Stimulated activated CD8-positive, alpha-beta memory T cell treated with anti-CD3 and anti-CD28 coated beads, Interleukin-4, amount 100 ng/mL, for 24 hours (primary cell): ENCODE measurements around the gene VSIG2.
"Not testable (repeated sequence)": the region's sequence is repeated elsewhere in the genome, so short reads cannot be mapped to it uniquely, and the experiment has no call there.

Experiments used
- DNase-seq: peaks from one replicate; pipeline ENCODE4 v3.0.0-alpha.2; 2020; ENCODE audit warnings: low read depth

The VSIG2 gene

GRCh38 chr11:124751741-124752470 lies at the start of gene VSIG2:
VSIG2 (minus strand) TSS chr11:124752255; CDS start chr11:124752137, 118 bp downstream.
- DNase-seq, result no peak

GRCh38 chr11:124801014-124801413 lies 49.0 kb upstream of the VSIG2 start:
- DNase-seq, result no peak

- DNase-seq, result peak; percentile 80
These were observed 48.3 kb upstream of the VSIG2 start, which contains the start of gene MSANTD2 for GRCh38 chr11:124800226-124800929. MSANTD2 (minus strand) TSS chr11:124800406; CDS start chr11:124800380, 26 bp downstream.

- DNase-seq, result peak; percentile 12
These were observed 47.5 kb upstream of the VSIG2 start for GRCh38 chr11:124799348-124800225.

- DNase-seq, result no peak
These were observed 46.9 kb upstream of the VSIG2 start for GRCh38 chr11:124798991-124799347.

GRCh38 chr11:124796312-124796711 lies 44.3 kb upstream of the VSIG2 start:
- DNase-seq, result no peak

- no peak for DNase-seq
These were observed 41.6 kb upstream of the VSIG2 start for GRCh38 chr11:124793466-124794278.

- no peak for DNase-seq
These were observed 39.7 kb upstream of the VSIG2 start for GRCh38 chr11:124791626-124792341.

- DNase-seq, result no peak
These were observed 36.5 kb upstream of the VSIG2 start for GRCh38 chr11:124788521-124788920.

GRCh38 chr11:124784051-124784450 lies 32.0 kb upstream of the VSIG2 start:
- DNase-seq, result no peak

GRCh38 chr11:124783002-124783401 lies 30.9 kb upstream of the VSIG2 start:
- no peak for DNase-seq

GRCh38 chr11:124779568-124779967 lies 27.5 kb upstream of the VSIG2 start:
- no peak for DNase-seq

GRCh38 chr11:124778281-124778680 lies 26.2 kb upstream of the VSIG2 start:
- no peak for DNase-seq

GRCh38 chr11:124776865-124777645 lies 25.0 kb upstream of the VSIG2 start:
- DNase-seq, result no peak

GRCh38 chr11:124770959-124771358 lies 18.9 kb upstream of the VSIG2 start:
- not testable (repeated sequence) for DNase-seq

GRCh38 chr11:124769806-124770774 lies 18.0 kb upstream of the VSIG2 start:
- DNase-seq, result no peak

- DNase-seq, result no peak
These were observed 16.9 kb upstream of the VSIG2 start for GRCh38 chr11:124768914-124769313.

GRCh38 chr11:124766156-124766555 lies 14.1 kb upstream of the VSIG2 start:
- DNase-seq, result no peak
